Heart left ventricle (tissue), 16 donors: ENCODE measurements around the gene PTPN5. TPM values are rescaled to one million over a fixed set of nuclear protein-coding genes. Genes with fewer than 3 reads are reported as not detected.
"Not testable (repeated sequence)": the region's sequence is repeated elsewhere in the genome, so short reads cannot be mapped to it uniquely, and the experiment has no call there.

Source experiments
- ATAC-seq, 4 donors: fragments of 200-7000 bp; cut with Tn5 transposase; one replicate each; pipeline ENCODE4 v1.9.1; 2020 to 2022; ENCODE audit warnings: moderate library complexity in 4 of 4, mild to moderate bottlenecking in 3 of 4, moderate number of reproducible peaks in 1 of 4
- DNase-seq, 5 donors: peaks; one replicate each; pipeline ENCODE4 v3.0.0-alpha.2; 2020
- H3K27ac ChIP-seq, 12 donors: fragments of 200-600 bp; sonication (generic) in 4 of 12; one replicate each; pipeline versions ENCODE4 v1.5.0 to v1.8.0; 2016 to 2022; ENCODE audit warnings: mild to moderate bottlenecking in 2 of 12
- H3K27me3 ChIP-seq, 9 donors: fragments of 200-600 bp; sonication (generic) in 2 of 9; one replicate each; pipeline versions ENCODE4 v1.5.1 to v1.8.0; 2016 to 2022; ENCODE audit warnings: mild to moderate bottlenecking in 3 of 9
- H3K36me3 ChIP-seq, 9 donors: fragments of 200-600 bp; sonication (generic) in 2 of 9; one replicate each; pipeline versions ENCODE4 v1.5.0 to v1.8.0; 2018 to 2022; ENCODE audit warnings: mild to moderate bottlenecking in 2 of 9
- H3K4me1 ChIP-seq, 12 donors: fragments of 200-600 bp; sonication (generic) in 4 of 12; one replicate each; pipeline versions ENCODE4 v1.5.0 to v1.8.0; 2016 to 2022; ENCODE audit warnings: mild to moderate bottlenecking in 3 of 12
- H3K4me3 ChIP-seq, 12 donors: fragments of 200-600 bp; sonication (generic) in 4 of 12; one replicate each; pipeline versions ENCODE4 v1.5.0 to v1.8.0; 2017 to 2022; ENCODE audit warnings: mild to moderate bottlenecking in 9 of 12, moderate library complexity in 4 of 12
- H3K9me3 ChIP-seq, 12 donors: fragments of 200-600 bp; sonication (generic) in 4 of 12; one replicate each; pipeline versions ENCODE4 v1.5.0 to v1.8.0; 2016 to 2022; ENCODE audit warnings: mild to moderate bottlenecking in 1 of 12
- POLR2A ChIP-seq, 2 donors: fragments of 450-650 bp; IDR thresholded peaks; one replicate each; pipeline ENCODE4 v1.6.1; 2017; ENCODE audit warnings: antibody characterized with exemption in 2 of 2, mild to moderate bottlenecking in 2 of 2, moderate library complexity in 2 of 2
- WGBS, 4 donors: extraction: QIAGEN DNeasy Blood & Tissue Kit in 2 of 4; methylation state at CpG; one replicate each; pipeline versions ENCODE4 v1.1.5 to v1.1.7; 2013 to 2018; 5-methylcytosine and 5-hydroxymethylcytosine counted together
- intact Hi-C, 10 donors: fragments of 100-400 bp; cut with DNase I; formaldehyde crosslinking; loops; one replicate each; pipeline versions ENCODE4 v1.11.1 to v1.14.2; 2022
- polyA plus RNA-seq, 2 donors: library from polyadenylated mRNA; stranded (reverse); fragments of 200-250 nt; gene quantifications; one replicate each; pipeline ENCODE4 v1.2.3, GENCODE V29; 2013
- total RNA-seq, 9 donors: library from RNA; depleted of rRNA in 2 of 9; stranded (reverse); fragments of >200 nt in 2 of 9; fragmentation: NEBNext Ultra II Directional in 3 of 9; extraction: Animal tissue kit (Norgen Biotek cat#: 25700) in 3 of 9; gene quantifications; one replicate each; pipeline versions ENCODE4 v1.1.0 to v1.2.4, GENCODE V29; 2016 to 2023
- TF ChIP-seq, protein P1 (sequence below), 12 donors: fragments of 200-600 bp; sonication (generic) in 4 of 12; IDR thresholded peaks; one replicate each; pipeline versions ENCODE4 v1.5.0 to v1.8.0; 2018 to 2022; ENCODE audit warnings: antibody characterized with exemption in 12 of 12, mild to moderate bottlenecking in 5 of 12
- donor health status: ischemic (EF 13 %, LVEDD 7.1; RV severe dilation, severe dysfunction).
- donor health status: healthy with polysubstance abuse.
- donor health status: DM: no; HTN: yes; CAD: no.
- donor health status: DM: no; HTN: no; CAD: no.
- donor health status: ischemic (EF 25% LVEDD 6.9; RV normal size, moderate dysfunction).
- donor health status: ischemic (EF 25% LVEDD 5.7; RV mildly dilated, moderate dysfunction).
- donor health status: healthy.
- donor health status: DM: yes; HTN: yes; CAD: no.
- donor health status: ischemic (EF 35%, LVEDD 5.7; RV mildly dilated, moderate dysfunction).
- donor health status: nonischemic (EF 11% LVEDD 7.7; RV severe dilation, severe dysfunction).
- donor health status: DM: yes; HTN: yes; CAD: no.
- donor health status: PGD.
- donor health status: ischemic (EF 29% LVEDD 5.4; RV normal size, mild dysfunction).
- donor health status: nonischemic (EF 23%, LVEDD 6.1; RV moderate dilation, normal function).

Gene PTPN5
- total and polyA plus RNA-seq, 11 donors = 2.3 to 18.5 (median 5.4) TPM

DNA sequence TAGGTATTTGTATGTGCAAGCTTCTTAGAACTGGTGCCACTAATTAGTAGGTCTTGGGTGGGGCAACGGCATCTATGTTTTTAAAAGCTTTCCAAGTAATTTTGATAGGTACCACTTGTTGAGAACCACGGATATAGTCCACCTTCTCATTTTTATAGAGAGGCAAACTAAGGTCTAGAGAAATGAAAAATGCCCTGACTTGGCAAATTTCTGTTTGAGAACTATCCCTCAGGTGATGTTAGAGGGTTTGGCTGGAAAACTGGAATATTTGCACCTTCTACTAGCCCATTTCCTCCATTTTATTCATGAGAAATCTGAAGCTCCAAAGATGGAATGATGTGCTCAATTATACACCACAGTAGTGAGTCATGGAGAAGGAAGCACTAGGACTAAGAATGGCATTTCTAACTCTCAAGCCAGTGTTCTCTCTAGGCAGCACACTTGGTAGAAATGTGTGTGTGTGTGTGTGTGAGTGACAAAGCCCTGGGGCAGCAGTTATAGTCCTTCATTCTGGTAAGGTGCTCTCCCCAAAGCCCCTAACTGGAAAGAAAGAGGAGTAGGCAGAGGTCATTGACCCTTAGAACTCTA lies 94.9 kb downstream of the PTPN5 start:
- intact Hi-C loops = loop anchor here in 3 of 10 donors (5.0 kb wide), 3 partner anchors 59 to 374 kb away; partner anchors contain the start of genes UEVLD (in 2 of the 3), GTF2H1 (in 1 of the 3) and HPS5 (in 1 of the 3)

DNA sequence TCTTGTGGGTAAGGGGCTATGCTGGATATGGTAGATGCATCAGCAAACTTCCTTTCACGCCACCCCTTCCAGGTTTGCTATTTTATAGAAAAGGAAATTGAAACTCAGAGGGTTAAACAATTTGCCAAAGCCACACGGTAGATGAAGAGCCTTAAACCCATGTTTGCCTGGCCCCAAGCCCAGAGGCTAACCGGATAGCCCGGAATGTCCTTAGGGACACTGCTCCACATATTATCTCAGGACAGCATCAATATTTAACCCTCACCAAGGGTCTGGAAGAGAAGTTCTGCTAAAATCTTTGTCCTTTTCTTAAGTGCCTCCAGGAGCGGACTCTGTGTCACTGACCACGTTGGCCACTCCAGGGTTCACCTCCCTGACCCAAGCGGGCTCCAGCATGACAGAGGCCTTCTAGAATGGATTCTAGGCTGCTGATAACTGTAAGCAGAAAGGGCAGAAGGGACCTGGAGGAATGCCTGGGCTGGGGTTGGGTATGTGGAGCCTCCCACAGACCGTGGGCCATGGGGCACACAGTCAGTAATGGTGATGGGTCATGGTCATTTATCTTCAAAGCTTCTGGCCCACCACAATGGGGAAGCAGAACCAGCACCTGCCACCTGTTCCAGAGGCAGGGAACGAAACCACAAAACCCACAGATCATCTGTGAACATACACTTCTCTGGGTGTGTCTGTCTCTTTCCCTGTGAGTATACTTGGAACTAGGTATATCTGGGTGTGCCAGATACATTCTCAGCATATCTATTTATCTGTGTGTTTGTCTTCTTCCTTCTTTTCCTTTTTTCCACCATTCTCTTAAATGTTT lies 98.4 kb downstream of the PTPN5 start:
- H3K27me3 ChIP-seq = no peaks in the 10 kb centered on the region
- H3K36me3 ChIP-seq = no peaks in the 10 kb centered on the region
- no peak for TF ChIP-seq POLR2A (IDR thresholded peaks at IDR 0.05)
- TF ChIP-seq, protein P1, sequence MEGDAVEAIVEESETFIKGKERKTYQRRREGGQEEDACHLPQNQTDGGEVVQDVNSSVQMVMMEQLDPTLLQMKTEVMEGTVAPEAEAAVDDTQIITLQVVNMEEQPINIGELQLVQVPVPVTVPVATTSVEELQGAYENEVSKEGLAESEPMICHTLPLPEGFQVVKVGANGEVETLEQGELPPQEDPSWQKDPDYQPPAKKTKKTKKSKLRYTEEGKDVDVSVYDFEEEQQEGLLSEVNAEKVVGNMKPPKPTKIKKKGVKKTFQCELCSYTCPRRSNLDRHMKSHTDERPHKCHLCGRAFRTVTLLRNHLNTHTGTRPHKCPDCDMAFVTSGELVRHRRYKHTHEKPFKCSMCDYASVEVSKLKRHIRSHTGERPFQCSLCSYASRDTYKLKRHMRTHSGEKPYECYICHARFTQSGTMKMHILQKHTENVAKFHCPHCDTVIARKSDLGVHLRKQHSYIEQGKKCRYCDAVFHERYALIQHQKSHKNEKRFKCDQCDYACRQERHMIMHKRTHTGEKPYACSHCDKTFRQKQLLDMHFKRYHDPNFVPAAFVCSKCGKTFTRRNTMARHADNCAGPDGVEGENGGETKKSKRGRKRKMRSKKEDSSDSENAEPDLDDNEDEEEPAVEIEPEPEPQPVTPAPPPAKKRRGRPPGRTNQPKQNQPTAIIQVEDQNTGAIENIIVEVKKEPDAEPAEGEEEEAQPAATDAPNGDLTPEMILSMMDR (IDR thresholded peaks at IDR 0.05) = no peak
- H3K27ac ChIP-seq = no peak overlapping the region
- DNase-seq (no peak), ATAC-seq (no peak)
- no peak overlapping the region for H3K4me3 ChIP-seq
- 51 to 61% (median 55%) methylated on average over 9 of the region's 9 CpGs for WGBS, 4 donors
- intact Hi-C loops = loop anchor here in 1 of 10 donors (5.0 kb wide), 1 partner anchor 34 kb away; the partner anchor contains the start of gene IGSF22
- peaks cover 0 to 11% (median 2%) of the 10 kb centered on the region in 12 donors for H3K4me1 ChIP-seq
- H3K9me3 ChIP-seq = no peaks in the 10 kb centered on the region

More for the DNA sequence above, 94.9 kb downstream of the PTPN5 start:
- Histone ChIP-seq H3K27ac (no peak overlapping the region), H3K27me3 (no peaks in the 10 kb centered on the region), H3K36me3 (peaks cover 0 to 6% (median 4%) of the 10 kb centered on the region in 9 donors), H3K9me3 (no peaks in the 10 kb centered on the region), H3K4me3 (no peak overlapping the region), H3K4me1 (peaks cover 0 to 36% (median 19%) of the 10 kb centered on the region in 12 donors)
- ATAC-seq = no peak
- TF ChIP-seq POLR2A (IDR thresholded peaks at IDR 0.05) = no peak
- TF ChIP-seq, protein P1 (IDR thresholded peaks at IDR 0.05) = no peak
- DNase-seq = no peak
- 78 to 95% (median 91%) methylated on average over 2 of the region's 2 CpGs for WGBS, 4 donors

DNA sequence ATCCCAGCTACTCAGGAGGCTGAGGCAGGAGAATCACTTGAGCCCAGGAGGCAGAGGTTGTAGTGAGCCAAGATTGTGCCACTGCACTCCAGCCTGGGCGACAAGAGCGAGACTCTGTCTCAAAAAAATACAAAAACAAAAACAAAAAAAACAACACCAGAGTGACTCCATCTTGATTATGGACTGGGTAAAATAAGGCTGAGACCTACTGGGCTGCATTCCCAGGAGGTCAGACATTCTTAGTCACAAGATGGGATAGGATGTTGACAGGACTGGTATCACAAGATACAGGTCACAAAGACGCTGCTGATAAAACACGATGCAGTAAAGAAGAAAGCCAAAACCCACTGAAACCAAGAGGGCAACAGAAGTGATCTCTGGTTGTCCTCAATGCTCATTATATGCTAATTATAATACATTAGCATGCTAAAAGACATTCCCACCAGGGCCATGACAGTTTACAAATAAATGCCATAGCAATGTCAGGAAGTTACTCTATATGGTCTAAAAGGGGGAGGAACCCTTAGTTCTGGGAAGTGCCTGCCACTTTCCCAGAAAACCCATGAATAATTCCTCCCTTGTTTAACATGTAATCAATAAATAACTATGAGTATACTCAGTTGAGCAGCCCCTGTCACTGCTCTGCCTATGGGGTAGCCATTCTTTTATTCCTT lies 100.0 kb downstream of the PTPN5 start:
- intact Hi-C loops = loop anchor here in 1 of 10 donors (5.0 kb wide), 1 partner anchor 36 kb away; the partner anchor contains the start of gene IGSF22
- WGBS, 4 donors = 58 to 62% (median 60%) methylated on average over 4 of the region's 4 CpGs
- H3K36me3 ChIP-seq = not testable (repeated sequence)

DNA sequence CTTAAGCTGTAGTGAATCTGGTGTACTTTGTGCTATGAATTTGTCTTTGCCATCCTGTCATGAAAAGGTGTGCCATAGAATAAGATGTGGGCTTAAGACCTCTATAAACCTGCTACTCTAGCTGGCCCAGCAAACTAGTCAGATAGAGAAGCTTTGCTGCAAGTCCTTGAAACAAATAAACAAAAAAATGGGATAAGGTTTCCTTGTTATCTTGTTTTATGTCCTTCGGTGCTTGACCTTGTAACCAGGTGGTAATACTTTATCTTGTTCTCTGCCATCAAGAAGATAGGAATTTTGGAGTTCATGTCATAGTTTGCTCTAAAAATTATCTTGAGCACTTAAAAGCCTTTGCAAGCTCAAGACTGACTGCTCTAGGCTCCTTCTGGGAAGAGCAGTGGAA lies 107.3 kb downstream of the PTPN5 start:
- Histone ChIP-seq H3K27me3 (no peaks in the 10 kb centered on the region), H3K36me3 (no peaks in the 10 kb centered on the region), H3K4me3 (no peak overlapping the region), H3K27ac (no peak overlapping the region), H3K9me3 (no peaks in the 10 kb centered on the region), H3K4me1 (no peaks in the 10 kb centered on the region)
- DNase-seq = no peak
- TF ChIP-seq, protein P1 (IDR thresholded peaks at IDR 0.05) = no peak
- no peak for TF ChIP-seq POLR2A (IDR thresholded peaks at IDR 0.05)
- no peak for ATAC-seq
- 42 to 79% (median 74%) methylated on average over 1 of the region's 1 CpG for WGBS, 4 donors
- intact Hi-C loops = no loop called here

More for the DNA sequence above, 100.0 kb downstream of the PTPN5 start:
- H3K27ac ChIP-seq, DNase-seq, H3K4me1 ChIP-seq, ATAC-seq, H3K27me3 ChIP-seq, H3K4me3 ChIP-seq, H3K9me3 ChIP-seq: not testable (repeated sequence)
